ENCODE data around the gene STT3B.

DNA sequence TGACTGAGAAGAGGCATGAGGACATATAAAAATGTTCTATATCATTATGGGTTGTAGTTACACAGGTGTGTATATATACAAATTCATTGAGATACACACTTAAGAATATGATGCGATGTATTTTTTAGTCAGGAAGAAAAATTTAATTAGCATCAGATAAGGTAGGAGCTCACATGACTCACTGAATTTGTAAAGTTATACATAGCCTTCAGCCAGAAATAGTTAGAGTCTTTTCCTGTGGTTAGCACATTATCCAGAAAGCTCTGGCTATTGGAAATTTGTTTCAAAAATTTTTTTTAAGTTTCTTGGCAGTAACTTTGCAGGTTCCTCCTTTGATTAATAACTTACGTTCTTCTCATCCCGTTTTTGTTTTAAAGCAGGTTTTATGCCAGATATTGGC lies 88.6 kb downstream of the STT3B start:
- TF ChIP-seq POLR2AphosphoS5 (IDR thresholded peaks at IDR 0.05) (no peak), POLR2A (IDR thresholded peaks at IDR 0.05) (no peak)
- TF ChIP-seq, protein P1, sequence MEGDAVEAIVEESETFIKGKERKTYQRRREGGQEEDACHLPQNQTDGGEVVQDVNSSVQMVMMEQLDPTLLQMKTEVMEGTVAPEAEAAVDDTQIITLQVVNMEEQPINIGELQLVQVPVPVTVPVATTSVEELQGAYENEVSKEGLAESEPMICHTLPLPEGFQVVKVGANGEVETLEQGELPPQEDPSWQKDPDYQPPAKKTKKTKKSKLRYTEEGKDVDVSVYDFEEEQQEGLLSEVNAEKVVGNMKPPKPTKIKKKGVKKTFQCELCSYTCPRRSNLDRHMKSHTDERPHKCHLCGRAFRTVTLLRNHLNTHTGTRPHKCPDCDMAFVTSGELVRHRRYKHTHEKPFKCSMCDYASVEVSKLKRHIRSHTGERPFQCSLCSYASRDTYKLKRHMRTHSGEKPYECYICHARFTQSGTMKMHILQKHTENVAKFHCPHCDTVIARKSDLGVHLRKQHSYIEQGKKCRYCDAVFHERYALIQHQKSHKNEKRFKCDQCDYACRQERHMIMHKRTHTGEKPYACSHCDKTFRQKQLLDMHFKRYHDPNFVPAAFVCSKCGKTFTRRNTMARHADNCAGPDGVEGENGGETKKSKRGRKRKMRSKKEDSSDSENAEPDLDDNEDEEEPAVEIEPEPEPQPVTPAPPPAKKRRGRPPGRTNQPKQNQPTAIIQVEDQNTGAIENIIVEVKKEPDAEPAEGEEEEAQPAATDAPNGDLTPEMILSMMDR (IDR thresholded peaks at IDR 0.05), result no peak
